SIG-M5 treated with dmso at 0.1 percent for 504 hours (cell line): ENCODE data around the gene HOXA1.

Experiments
- DNase-seq: peaks from one replicate; lab custom pipeline; 2025; ENCODE audit not compliant: unreplicated experiment; lab: John Stamatoyannopoulos, UW

Gene HOXA1

DNA sequence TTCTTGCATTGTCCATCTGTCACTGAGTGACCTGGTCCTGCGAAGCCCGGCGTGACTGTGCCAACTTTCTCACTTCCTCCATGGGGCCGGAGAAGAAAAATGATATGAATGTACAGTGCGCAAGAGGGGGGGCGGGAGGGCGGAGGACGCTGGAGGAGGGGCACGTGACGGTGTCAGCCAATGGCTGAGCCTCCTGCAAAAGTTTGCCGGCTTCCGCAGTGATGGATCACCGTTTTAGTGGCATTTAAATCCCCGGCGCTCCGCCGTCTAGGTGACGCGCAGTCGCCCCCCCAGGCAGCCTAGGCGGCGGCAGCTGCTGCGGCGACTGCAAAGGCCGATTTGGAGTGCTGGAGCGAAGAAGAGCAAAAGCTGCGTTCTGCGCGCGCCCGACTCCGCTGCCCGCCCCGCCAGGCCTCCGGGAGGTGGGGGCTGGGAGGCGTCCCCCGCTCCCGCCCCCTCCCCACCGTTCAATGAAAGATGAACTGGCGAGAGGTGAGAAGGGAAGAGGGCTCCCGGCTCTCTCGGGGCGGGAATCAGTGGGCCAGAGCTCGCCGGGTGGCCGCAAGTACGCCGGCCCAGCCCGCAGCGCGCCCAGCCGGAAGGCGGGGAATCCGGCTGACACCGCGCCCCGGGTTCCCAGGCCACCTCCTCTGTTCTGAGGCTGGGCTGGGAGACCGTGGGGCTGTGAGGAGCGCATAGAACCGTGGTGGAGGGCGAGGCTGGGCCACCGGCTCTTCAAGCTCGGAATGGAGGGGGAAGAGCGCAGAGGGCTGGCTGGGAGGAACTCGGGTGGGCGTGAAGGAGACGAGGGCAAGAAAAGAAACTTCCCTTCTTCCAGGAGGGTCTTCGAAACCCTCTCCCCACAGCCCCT is at the start of gene HOXA1:
Gene HOXA1, minus strand, starts transcription at position 104 of the 871 bp plus-strand sequence. Its CDS starts 88 bp downstream, at position 16.
- peak; percentile 84 for DNase-seq

DNA sequence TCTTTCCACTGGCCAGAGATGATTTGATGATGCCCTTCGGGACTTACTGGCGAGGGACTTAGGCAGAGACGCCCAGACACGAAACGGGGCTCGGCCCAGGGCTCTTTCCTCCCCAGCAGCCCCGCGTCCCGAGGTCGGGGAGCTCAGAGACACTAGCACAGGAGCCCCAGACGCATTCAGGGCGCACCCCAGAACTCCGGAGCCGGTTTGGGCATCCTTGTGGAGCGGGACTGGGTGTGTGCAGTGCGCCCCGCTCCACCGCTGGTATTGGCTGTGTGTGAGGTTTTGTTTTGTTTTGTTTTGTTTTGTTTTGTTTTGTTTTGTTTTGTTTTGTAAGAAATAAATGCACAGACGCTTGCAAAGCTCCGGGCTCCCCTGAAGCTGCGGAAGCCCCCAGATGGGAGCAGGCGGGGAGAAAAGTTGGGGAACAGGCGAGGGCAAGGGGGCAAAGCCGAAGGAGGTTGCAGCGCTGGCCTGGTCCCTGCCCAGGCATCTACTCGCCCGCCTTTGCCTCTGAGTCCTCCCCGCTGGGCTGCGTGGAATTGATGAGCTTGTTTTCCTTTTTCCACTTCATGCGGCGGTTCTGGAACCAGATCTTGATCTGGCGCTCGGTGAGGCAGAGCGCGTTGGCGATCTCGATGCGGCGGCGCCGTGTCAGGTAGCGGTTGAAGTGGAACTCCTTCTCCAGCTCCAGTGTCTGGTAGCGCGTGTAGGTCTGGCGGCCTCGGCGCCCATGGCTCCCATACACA is 49.5 kb upstream of the HOXA1 start:
- no peak for DNase-seq

DNA sequence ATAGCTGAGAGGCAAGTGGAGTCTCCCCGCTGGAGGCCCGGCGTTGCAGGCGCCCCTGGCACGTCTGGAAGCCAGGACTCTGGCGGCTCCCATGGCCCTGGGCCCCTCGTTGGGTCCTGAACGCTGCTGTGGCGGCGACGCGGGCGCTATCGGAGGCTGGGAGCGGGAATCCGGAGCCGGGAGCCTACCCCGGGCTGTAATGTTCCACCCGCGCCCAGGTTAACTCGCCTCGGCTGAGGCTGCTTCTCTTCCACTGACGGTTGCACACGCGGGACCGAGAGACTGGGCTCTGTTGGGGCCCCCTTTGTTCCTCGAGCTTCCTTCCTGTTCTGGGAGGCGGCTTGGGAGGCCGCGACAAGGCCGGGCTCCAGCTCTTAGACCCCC is 49.0 kb upstream of the HOXA1 start:
- DNase-seq = no peak

DNA sequence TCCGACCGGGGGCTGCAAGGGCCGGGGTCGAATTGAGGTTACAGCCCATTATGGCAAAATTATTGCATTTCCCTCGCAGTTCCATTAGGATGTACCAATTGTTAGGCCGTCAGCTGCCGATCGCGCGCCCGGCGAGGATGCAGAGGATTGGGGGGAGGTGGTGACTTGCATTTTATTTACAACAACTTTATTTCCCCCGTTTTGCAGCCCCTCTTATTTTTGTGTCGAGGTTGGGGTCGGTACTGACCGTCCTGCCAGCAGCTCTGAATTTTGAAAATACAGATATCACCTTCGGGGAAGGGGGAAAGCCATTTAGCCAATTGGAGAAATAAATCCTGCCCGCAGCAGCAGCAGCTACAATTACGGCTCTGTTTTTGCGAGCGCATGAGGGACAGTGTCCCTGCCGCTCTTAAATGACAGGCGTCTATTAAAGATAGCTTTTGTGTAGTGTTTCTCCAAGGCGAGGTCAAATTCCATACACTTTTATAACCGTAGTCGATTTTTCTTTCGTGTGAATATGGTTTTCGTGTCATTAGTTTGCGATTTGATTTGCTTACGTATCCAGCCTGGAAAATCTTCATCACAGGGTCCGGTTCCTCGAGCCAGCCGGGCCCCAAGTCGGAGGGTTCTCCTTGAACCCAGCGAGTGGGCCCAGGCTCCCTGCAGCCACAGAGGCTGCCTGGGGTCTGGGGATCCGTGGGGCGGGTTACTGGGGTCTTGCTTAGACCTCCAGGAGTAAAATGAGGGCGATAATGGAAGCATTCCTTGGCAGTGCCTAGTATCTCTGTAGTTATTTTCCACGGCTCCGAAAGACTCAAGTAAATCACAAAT is 48.4 kb upstream of the HOXA1 start:
- DNase-seq = no peak

DNA sequence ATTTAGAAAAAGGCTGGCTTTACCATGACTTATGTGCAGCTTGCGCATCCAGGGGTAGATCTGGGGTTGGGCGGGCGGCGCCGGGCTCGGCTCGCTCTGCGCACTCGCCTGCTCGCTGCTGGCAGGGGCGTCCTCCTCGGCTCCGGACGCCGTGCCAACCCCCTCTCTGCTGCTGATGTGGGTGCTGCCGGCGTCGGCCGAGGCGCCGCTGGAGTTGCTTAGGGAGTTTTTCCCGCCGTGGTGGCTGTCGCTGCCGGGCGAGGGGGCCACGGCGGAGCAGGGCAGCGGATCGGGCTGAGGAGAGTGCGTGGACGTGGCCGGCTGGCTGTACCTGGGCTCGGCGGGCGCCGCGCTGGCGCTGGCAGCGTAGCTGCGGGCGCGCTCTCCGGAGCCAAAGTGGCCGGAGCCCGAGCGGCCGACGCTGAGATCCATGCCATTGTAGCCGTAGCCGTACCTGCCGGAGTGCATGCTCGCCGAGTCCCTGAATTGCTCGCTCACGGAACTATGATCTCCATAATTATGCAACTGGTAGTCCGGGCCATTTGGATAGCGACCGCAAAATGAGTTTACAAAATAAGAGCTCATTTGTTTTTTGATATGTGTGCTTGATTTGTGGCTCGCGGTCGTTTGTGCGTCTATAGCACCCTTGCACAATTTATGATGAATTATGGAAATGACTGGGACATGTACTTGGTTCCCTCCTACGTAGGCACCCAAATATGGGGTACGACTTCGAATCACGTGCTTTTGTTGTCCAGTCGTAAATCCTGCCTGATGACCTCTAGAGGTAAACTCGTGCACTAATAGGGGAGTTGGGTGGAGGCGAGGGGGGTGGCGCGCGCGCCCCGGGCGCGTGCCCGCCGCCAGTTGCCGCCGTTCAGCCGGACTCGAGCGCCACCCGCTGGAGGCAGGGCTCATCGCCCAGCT is 47.5 kb upstream of the HOXA1 start, which contains the start of gene HOXA5:
Gene HOXA5, minus strand, starts transcription at position 659 of the 927 bp plus-strand sequence. Its CDS starts 74 bp downstream, at position 585.
- DNase-seq = peak; percentile 84

DNA sequence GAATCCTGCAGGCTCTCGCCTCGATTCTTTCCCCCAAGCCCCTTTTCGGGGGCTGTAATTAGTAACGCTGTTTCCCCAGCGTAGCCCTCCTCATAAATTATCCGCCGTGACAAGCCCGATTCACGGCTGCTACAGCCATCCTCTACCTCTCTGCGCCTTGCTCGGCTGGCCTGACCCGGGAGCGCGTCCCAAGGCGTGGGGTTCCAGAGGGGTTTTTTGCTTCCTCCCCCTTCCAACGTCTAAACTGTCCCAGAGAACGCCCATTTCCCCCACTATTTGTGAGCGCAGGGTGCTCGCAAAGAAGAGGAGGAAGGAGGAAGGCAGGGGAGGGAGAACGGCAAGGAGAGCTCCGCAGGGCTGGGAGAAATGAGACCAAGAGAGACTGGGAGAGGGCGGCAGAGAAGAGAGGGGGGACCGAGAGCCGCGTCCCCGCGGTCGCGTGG is 46.8 kb upstream of the HOXA1 start:
- no peak for DNase-seq

DNA sequence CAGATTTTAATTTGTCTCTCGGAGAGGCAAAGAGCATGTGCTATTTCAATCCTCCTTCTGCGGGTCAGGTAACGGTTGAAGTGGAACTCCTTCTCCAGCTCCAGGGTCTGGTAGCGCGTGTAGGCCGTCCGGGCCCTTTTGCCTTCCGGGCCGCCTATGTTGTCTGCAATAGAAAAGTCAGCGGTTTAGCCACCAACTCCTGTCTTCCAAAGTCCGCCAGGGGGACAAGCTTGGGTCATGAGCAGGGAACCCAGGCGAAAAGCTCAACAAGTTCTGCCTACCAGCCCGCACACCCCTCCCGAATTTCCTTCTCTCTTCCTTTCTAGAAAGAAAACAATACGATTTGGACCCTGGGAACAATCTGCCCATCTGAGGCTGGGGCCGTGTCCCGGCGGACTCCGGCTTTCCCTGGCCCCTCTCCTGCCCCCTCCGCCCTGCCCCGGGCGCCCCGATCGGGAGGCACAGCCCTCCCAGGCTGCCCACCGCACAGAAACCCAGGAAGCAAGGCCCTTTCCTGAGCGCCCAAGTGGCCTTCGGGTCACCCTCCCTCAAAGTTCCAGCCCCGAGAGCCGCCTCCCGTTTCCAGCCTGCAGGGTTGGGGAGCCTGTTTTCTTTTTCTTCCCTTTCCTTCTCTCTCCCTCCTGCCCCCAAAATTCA is 46.3 kb upstream of the HOXA1 start:
- DNase-seq = no peak

DNA sequence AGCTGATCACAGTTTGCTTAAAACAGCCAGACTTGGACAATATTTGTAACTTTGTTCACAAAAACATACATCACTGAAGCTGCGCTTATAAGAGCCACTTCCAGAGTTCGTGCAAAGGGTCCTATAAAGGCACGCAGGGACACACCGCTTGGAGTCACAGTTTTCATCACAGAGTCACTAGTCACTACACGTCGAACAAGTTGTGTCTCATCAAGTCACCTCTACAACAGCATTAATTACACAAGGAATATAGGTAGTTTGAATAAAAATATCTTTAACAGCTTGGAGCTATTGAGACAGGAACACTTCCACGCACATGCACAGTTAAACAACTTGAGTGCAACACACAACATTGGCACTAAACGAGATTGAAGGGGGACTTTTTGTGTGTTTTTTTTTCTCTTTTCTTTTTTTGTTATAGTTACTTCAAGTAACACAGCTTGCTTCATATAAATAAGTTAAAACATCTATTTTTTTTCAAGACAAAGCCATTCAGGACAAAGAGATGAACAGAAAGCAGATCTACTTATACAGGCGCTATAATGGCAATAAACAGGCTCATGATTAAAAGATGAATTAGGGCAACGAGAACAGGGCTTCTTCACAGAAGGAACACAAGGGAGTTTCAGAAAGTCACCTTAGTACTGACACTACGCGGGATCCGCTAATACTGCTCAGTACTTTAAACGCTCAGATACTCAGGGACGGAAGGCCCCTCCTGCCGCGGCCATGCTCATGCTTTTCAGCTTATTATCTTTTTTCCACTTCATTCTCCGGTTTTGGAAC is 45.5 kb upstream of the HOXA1 start:
- DNase-seq = no peak

DNA sequence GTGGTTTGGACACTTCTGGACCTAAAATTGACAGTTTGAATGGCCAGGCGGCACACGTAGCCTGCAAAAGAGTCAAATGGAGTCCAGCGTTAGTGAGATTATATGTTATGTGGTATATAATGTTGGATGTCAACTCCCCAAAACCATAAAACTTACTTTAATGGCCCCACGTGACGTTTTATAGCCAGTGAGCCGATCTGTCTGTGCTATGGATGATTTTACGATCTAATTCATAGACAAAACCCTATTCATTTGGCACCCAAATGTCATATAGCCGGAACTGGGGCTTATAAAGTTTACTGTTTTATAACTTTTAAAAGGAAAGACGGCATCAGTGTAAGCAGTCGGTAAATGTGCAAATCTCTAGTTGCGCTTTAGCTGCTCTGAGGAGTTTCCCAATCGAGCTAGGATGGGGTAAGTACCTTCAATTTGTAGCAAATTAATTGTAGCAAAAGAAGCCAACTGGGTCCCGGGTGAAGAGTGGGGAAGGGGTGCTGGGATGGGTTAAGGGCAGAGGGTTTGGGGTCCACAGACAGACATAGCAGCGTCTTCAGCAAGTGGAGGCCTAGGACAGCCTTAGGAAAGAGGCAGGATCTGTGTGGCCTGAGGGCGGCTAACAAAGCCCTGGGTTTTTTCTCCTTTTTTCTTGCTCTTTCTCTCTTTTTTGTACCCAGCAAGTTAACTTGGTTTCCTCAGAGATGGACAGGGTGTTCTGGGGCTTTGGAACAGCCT is 44.5 kb upstream of the HOXA1 start:
- no peak for DNase-seq

DNA sequence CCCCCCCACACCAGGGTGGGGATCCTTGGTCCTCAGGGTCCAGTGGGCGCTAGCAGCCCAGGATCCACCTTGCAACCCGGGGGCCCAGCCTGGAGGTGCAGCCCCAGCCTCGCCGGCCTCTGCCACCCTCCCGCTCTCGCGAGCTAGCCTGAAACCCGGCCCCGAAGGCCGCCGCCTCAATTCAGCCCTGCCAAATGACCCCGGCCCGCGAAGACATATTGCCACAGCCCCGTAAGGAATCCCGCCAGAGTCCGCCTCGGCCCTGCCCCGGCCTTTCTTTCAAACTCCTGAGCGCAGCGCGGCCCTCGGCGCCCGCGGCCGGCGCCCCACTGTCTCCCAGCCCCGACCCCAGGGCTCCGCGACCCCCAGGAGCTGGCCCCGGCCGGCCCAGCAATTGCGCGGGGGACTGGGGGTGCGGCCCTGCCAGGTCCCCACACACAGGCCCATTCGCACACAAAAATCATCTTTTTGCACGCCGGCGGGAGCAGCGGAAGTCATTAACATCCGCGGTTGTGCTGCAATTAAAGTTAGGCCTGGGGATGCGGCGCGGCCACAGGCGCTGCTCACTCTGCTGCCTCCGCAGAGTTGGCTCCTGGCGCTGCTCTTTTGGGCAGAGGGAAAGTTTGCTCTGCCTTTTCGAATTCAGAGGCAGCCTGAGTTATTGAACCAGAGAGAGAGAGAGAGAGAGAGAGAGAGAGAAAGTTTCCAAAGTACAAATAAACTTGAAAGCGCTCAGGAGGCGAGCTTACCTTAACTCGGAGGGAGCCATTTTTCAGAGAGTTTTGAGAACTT is 43.7 kb upstream of the HOXA1 start:
- DNase-seq = no peak

DNA sequence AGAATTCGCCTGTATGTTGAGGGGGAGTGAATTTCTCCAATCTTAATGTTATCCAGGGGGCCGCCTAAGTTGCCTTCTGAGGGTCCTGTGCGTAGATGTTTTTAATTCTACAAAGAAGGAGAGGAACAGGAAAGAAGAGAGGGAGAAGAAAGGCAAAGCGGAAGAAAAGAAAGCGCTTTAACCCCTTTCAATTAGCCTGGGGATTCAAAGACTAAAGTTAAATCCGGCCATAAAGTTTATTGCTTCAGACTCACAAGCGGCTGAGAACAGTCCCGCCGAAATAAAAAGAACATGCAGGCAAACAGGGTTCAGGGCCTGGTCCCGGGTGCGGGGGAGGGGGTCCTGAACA is 43.2 kb upstream of the HOXA1 start:
- no peak for DNase-seq

DNA sequence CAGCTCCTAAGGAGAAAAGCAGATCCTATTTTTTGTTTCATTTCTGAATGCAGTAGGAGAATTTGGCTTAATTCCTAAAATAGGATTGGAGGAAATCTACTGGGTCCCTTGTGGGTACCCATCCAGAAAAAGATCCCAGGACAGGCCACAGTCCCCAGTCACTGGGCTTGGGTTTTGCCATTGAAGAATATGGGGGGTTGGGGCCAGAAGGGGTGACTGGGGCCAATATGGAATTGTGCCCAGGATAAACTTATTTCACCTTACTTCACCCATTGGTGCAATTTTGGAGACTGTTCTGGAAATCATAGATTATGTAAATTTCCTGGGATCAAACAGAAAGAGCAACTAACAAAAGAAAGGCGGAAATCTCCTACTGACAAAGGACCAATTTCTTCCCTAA is 42.7 kb upstream of the HOXA1 start:
- DNase-seq = no peak

DNA sequence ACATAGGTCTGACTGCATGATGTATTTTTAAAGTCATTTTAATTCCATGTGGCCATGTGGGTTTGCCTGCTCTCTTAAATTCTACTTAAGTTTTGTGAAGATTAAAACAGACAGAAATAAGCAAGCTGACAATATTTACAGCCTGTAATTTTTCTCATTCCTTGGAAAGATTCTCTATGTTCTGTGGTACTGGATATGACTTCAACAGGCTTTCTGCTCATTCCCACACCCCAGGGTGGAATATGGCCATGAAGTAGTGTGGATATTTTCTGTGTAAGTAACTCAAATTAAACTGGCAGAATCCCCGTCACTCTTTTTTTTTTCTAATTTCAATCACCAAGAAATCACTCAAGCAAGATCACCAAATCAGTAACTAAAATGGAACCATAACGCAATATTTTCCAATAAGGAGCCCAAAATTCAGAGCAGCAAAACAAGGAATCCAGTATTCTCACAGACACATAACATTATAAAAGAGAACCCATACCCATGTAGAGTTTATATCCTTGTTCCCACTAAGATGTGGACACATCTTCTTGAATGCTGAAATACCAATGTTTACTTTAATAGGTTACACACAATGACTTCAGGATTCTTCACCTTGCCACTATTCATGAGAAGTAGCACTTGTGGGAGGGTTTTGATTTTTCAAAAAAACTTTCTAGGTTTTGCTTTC is 42.0 kb upstream of the HOXA1 start:
- DNase-seq = no peak

DNA sequence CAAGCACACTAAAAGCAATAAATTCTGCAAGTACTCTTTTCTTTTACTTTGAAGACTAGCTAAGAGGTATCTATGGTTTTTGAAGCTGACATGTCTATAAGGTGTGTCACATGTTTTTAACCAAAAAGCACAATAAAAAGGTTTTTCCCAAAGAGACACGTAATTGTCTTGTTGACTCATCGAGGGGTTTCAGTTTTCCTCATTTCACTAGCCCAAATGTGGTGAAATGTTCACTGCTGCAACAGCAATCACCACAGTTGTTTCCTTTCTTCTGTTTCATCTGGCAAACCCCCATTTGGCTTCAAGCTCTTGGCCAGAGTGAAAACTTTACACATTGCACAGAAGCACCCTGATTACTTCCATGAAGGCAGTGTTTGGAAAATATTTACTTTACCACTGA is 38.6 kb upstream of the HOXA1 start:
- no peak for DNase-seq

DNA sequence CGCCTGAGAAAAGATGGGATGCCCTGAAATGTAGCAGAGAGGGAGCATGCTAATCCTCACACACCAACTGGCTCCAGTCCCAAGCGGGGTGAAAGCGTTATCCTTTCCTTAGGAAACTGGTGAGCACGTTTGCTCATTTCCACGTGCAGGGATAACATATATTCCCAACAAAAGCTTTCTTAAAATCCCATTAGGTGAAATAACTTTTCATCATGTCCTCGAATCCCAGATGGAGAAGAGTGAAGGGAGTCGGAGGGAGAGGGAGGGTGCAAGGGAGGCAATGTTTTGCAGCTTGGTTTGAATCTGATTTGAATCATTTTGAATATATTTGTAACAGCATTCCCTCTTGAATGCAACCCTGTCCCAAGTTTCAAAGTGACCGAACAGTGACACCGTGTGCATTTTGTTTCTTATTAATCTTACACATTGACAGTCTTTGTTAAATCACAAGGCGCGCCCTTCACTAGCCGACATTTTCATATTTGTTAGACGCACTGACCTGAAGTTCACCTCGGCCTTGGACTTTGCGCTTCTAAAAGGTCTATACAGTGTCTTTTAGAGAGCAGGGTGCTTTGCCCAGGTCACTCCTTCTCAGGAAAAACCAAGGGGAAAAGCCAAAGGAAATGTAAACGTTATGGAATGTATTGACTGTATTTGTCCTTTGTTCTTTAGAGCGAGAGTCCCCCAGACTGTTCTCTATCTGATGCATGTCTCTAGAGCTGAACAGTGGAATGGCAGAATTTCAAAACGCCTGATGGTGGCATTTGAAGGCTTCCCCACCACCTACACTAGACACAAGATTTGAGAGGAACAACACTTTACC is 37.8 kb upstream of the HOXA1 start:
- no peak for DNase-seq

DNA sequence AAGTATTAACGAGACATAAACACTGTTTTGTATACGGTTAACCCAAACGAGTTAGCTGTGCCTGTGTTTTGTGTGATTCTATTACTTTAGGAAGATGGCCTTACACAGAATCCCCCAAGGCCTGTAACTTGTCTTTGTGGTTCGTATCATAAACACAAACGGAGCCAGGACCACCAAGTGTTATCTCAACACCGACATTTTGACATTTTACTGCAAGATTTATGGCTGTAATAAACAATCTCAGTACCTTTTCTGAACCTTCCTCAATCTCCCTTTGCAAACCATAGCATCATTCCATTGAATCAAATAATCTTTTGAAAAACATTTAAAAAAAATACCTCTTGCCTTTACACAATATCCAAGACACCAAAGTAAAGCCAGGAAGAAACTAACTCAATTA is 37.2 kb upstream of the HOXA1 start:
- no peak for DNase-seq
